Tongue (tissue), 2 donors: Measurements from ENCODE around the gene CENPF. TPM values are rescaled to one million over a fixed set of nuclear protein-coding genes. Genes with fewer than 3 reads are reported as not detected.
"Not testable (repeated sequence)": the region's sequence is repeated elsewhere in the genome, so short reads cannot be mapped to it uniquely, and the experiment has no call there.

Experiments used
- DNase-seq: peaks from one replicate; pipeline ENCODE4 v3.0.0-alpha.2; 2015
- total RNA-seq: library from RNA; depleted of rRNA; stranded (reverse); fragments of >200 nt; gene quantifications from one replicate; pipeline ENCODE4 v1.2.3, GENCODE V29; 2014

Gene CENPF
- total RNA-seq, 1 donor from 2014 or later, result 30.1 TPM

DNA sequence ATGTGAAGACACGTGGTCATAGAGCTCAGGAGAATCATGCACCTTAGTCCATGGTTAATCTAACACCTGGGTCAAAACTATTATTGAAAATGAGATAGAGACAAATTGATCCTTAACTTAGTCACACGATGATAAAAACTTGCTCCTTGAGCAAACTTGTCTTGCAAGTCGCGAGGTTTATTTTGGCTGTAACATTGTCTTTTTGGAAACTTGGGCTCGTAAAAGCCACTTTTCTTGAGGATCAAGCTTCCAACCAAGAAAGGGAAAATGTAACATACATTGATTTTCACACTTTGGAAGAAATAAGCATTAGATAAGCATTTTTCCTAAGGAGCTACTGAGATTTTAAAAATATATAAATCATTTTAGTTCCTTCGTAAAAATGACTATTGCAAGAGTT lies 19.9 kb upstream of the CENPF start:
- DNase-seq, result no peak

DNA sequence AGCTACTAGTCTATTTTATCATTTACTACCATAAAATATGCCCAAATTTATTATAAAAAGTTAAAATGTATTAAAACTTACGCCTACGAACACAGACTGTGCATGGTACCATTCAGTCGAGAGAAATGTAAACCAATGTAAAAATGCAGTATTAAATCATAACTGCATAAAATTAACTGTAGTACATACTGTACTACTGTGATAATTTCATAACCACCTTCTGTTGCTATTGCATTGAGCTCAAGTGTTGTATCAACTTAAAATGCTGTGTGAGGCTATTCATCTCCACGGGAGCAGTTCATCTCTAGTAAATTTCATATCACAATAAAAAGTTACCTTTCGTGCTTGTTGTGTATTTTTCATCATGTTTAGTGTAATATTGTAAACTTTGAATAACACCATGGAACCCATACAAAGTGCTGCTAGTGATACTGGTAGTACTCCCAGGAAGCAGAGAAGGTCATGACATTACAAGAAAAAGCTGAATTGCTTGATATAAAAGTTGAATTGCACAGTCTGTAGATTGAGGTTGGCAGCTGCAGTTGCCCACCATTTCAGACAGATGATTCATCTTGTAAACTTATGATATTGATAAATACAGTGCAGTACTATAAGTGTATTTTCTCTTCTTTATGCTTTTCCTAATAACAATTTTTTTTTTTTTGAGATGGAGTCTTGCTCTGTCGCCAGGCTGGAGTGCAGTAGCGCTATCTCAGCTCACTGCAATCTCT lies 19.0 kb upstream of the CENPF start:
- no peak for DNase-seq

DNA sequence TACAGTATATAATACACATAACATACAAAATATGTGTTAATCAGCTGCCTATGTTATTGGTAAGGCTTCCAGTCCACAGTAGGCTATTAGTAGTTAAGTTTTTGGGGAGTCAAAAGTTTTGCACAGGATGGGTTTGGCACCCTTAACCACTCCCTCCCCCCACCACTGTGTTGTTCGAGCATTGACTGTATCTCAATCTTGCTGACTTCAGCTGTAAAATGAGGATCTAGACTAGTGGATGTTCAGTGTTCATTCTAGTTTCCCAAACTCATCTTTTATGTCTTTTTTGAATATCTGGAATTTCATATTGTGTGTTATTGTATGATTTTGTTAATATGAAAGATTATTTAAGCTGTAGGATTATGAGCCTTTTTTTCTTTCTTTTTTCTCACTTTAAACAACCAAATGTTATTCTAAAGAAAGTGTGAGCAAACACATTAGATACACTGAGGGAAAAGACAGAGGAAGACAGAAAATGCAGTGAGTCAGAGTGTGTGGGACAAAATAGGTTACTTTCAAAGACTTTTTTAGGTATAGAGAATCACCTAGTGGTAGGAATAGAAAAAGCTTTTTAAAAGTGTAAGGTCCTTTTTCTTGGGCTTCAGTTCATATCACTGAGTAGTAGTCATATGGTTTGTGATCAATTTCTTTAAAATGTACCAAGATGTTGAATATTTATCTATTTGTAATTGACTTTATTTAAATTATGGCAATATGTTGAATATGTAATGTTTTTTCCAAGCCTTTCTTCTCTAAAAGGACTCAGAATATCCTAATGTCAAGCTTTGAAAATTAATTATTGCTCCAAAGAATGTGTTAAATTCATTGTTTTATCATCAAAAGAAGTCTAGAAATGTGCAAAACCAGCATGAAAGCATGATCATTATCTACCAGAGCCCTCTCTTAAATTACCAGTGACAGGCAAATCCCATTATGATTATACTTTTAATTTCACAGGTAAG lies 17.9 kb upstream of the CENPF start:
- peak; percentile 56 for DNase-seq

DNA sequence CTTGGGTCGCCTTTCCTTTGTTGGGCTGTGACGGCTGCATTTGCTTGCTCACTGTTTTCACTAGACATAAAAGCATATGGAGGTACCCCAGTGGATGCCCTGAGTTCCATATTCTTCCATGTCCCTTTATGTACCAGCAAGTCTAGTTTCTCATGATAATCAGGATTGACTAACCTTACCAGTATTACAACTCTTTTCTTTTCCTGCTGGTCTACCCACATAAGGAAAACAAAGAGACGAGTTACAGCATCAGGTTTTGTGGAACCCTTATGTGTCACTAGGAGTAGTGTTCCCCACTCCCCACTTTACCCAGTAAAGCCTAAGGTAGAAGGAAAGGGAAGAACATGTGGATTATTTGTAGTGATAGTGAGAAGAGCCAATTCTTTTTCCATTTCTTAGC lies 16.4 kb upstream of the CENPF start:
- no peak for DNase-seq

DNA sequence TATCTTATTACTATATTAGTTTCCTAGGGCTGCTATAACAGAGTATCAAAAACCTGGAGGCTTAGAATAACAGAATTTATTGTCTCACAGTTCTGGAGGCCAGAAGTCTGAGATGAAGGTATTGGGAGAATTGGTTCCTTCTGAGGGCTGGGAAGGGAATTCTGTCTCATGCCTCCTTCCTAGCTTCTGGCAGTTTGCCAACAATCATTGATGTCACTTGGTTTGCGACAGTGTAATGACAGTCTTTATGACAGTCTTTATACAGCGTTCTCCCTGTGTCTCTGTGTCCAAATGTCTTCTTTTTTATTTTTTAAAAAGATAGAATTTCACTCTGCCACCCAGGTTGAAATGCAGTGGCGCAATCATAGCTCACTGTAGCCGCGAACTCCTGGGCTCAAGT lies 15.8 kb upstream of the CENPF start:
- DNase-seq, result no peak

DNA sequence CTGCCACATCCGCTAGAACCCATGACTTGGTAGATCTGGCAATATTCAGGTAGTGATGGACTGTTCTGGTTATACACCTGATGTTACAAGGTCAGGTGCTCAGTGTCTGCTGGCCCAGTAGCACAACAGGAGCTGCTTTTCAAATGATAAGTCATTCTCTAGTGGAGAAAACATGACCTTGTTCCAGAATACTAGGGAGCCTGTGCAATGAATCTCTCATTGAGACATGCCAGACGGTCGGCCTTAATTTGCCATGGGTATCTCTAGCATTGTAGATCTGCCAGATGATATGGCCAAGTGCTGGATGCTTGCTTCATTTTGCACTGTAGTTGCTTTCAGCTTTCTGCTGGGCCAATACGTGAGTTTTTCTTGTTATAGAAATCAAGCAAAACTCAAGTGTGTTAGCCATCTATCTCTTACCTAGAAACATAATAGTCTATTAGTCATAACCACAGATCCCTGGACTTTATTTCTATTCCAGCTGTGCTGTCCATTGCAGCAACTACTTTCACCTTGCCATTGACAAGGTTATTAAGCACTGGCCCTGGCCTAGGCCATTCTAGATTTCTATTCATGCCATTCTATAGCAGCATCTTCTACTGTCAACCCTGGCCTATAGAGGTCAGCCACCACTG lies 13.9 kb upstream of the CENPF start:
- DNase-seq, result no peak

DNA sequence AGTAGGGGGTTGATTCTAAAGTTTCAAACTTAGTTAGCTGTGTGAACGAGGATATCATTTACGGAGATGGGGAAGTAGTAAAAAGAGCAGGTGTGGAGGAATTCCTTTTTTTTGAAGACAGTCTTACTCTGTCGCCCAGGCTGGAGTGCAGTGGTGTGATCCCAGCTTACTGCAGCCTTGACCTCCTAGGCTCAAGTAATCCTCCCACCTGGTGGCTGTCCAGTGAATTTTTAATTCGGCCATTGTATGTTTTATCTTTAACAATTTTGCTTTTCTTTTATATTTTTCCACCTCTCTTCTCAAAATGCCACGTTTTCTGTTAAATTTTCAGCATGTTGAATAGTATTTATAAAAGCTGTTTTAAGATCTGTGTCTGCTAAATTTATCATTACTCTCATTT lies 12.3 kb upstream of the CENPF start:
- DNase-seq, result no peak

DNA sequence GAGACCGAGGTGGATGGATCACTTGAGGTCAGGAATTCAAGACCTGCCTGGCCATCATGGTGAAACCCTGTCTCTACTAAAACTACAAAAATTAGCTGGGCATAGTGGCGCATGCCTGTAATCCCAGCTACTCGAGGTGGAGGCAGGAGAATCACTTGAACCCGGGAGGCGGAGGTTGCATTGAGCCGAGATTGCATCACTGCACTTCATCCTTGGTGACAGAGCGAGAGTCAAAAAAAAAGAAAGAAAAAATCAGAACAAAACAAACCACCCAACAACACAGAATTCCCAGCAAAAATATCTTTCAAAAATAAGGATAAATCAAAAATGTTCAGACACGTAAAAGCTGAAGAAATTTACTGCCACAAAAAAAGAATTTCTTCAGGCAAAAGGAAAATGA lies 11.1 kb upstream of the CENPF start:
- not testable (repeated sequence) for DNase-seq

DNA sequence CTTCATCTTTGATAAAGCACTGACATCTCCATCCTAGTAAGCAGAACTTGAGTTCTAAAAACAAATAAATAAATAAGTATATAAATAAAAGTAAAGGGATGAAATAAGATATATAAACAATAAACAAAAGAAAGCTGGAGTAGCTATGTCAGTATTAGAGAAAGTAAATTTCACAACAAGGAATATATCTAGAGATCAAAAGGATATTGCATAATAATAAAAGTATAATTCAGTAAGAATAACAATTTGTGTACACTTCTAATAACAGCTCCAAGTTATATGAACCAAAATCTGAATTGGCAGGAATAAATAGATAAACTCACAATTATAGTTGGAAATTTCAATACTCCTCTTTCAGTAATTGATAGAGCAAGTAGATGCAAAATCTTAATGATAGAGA lies 9.8 kb upstream of the CENPF start:
- DNase-seq, result no peak

DNA sequence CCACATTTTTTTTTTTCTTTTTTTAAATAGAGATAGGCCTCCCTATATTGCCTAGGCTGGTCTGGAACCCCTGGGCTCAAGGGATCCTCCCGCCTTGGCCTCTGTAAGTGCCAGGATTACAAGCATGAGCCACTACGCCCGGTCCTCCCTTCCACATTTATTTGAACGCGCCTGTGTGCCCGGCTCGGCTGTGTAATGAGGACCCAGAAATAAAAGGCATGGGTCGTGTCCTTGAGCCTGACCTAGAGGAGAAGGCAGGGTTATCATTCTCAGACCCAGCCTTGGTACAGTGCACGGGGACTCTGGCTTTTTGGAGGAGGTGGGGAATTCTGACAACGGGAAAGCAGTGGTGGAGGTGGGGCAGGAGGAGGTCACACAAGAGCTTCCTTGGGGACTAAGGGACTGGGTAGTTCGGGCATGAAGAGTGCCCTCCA lies 841 bp downstream of the CENPF start:
- DNase-seq, result peak; percentile 11

DNA sequence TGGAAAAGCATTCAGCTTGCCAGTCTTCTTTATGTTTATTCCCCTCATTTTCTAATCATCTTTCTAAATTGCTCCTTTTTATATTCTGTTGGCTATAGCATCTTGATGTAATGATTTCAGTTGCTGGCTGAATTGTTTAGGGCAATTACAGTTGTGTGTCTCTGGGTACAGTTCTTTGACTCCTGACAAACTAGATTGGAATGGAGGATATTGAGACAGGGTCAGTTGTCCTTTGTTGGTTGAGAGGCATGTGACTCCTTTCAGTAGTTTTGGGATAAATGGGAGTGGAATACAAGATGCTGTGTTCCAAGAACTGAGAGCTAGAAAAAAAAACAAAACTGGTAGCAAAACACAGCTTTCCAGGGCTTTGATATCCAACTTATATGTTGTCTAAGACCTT lies 1.5 kb downstream of the CENPF start:
- DNase-seq, result no peak

DNA sequence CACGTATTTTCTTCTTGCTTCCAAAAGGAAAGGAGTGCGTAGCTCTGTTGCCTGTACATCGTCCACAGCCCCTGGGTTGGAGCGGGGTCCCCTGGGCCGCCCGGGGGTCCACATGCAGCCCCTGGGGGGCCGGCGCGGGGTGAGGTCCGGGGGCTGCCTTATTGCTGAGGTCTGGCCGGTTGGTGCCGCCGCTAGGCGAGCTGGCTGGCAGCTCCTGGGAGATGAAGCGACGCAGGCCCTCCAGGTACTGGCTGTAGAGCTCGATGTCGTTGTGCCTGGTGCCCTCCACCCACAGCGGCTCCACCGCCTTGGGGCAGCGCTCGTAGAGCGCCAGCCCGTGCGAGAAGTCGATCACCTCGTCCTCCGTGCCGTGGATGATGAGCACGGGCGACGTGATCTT lies 2.5 kb downstream of the CENPF start:
- DNase-seq, result not testable (repeated sequence)

DNA sequence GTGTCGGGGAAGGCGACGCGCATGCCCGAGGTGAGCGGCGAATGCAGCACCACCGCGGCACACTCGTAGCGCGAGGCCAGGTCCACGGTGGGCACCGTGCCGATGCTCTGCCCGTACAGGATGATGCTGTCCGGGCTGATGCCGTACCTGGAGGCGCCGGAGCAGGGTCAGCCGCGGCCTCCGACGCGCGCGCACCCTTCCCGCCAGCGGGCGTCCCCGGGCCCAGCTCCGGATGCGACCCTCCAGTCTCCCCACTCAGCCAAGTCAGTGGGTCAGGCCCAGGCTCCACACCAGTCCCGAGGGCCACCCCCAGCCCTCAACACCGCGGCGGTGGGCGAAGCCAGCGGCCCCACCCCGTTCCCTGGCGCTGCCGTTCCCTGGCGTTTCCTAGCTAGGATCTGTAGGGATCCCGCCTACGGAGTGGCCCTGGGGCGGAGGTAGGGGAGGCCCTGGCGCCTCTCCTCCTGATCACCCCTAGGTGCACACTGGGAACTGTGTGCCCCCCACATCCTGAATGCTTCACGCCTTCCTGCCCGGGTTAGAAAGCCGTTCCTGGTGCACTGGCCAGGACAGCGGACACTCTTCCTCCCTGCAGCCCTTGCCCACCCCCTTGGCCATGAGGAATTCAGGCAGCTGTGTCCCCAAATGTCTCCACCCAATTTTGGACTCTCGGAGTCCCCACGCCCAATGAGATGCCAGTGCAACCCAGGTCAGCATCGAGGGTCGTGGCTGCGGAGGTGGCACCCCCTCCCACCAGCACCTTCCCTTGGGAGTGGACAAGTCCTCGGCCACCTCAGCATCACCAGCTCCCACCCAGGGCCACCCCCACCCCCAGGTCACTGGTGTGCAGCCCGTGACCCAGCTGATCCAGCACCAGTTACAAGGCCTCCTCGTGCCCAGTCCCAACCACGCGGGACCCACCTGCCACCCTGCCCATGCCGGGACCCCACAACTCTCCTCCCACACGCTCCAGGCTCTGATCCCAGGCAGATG lies 3.2 kb downstream of the CENPF start:
- not testable (repeated sequence) for DNase-seq

DNA sequence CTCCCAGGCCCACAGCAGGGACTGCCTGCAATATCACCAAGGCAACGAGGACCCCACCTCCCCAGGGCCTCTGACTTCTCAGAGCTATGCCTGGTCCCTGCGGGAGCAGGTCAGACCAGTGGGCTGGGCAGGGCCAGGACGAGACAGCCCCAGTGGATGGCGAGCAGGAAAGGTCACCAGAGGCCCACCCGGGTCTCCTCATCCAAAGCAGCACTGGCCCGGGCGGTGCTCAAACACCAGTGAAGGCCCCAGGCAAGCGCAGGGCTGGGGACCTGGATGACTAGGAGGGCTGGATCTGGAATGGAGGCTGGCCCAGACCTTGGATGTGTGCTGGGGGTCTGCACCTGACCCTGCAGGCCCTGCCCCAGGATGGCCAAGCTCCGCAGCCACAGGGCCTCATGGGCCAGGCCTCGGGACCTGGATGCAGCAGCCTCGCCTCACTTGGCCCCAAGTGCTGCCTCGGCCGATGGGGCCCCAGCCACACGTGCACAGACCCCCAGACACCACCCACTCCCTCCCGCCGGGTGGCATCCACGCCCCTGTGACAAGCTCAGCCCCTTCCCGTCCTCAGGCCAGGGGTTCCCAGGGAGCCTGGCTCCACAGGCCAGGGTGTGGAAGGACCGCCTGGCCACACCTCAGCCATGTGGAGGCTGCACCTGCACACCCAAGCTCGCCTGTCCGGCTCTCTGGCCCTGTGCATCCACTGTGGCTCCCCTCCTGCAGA lies 4.7 kb downstream of the CENPF start:
- DNase-seq, result not testable (repeated sequence)

DNA sequence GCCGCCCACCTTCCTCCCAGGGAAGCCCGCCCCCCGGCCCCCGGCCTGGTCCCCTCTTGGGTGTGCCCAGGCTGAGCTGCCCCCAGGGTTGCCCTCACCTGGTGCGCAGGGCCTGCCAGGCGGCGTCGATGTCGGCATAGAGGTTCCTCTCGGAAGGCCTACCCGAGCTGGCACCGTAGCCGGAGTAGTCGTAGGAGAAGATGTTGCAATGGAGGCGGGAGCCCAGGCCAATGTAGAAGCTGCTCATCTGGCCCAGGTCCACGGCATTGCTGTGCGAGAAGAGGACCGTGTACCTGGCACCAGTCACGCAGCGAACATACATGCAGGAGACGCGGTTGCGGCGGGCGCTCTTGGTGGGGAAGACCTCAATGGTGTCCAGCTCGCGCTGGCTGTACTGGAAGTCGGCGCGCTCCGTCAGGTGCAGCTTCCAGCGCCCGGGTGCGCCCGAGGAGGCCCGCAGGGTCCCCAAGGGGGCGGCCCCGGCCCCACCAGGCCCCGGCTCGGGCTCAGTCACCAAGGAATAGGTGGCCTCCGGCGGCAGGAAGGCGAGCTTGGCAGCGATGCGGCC lies 5.3 kb downstream of the CENPF start:
- not testable (repeated sequence) for DNase-seq

DNA sequence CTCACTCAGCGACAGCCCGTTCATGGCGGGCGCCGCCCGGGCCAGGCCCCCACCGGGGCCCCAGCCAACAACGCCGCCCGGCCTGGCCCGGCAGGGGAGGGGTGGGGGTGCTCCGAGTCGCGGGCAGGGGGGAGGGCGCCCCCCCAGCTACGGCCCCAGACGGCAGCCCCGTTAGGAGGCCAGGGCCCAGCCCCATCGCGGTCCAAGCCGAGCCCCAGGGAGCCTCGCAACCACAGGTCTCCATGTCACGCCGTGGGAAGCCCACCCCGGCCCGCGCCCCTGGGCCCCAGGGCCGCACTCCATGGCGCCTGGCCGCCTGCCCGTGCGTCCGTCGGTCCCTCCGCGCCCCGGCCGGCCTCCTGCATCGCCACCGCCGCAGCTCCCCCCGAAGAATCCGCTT lies 5.8 kb downstream of the CENPF start:
- DNase-seq, result not testable (repeated sequence)

DNA sequence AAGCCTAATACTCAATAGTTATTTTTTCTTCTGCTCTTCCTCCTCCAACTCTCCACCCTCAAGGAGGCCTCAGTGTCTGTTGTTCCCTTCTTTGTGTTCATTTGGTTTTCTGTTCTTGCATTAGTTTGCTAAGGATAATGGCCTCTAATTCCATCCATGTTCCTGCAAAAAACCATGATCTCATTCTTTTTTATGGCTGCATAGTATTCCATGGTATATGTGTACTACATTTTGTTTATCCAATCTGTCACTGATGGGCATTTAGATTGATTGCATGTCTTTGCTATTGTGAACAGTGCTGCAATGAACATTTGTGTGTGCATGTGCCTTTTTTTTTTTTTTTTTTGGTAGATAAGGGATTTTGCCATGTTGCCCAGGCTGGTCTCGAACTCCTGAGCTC lies 6.7 kb downstream of the CENPF start:
- DNase-seq, result no peak

DNA sequence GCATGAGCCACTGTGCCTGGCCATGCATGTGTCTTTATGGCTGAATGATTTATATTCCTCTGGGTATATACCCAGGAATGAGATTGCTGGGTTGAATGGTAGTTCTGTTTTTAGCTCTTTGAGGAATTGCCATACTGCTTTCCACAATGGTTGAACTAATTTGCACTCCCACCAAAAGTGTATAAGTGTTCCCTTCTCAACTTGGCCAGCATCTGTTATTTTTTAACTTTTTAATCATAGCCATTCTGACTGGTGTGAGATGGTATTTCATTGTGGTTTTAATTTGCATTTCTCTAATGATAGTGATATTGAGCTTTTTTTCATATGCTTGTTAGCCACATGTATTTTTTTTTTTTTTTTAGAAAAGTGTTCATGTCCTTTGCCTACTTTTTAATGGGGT lies 7.1 kb downstream of the CENPF start:
- not testable (repeated sequence) for DNase-seq

DNA sequence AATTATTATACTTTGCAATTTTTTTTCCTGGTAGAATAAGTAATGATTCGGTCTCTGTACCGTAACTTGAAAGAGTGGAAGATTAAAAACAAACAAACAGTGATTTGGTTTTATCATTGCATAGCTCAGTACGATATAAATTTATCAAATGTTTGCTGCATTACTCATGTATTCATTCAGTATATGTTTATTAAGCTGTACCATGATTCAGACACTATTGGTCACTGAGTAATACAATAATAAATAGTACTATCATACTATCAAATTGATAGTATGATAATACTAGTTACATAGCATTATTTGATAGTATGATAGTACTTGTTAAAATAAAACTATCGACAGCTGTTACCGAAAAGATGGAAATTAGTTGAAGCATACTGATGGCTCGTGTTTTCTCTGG lies 12.1 kb downstream of the CENPF start:
- no peak for DNase-seq

DNA sequence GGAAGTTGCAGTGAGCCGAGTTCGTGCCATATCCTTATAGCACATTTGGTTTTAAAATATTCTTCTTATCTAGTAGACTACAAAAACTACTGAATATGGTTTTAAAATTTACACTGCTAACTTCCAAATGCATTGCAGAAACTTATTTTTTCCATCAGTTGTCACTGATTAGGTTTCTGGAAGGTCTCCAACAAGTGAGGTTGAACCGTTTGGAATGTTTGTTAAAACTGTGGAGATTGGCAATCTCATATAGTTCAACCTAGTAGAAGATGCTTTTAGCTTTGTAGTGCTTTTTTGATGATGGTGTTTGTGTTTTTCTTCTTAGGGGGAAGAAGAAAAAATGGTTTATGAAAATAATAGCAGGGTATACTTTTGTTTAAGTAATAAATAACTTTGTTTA lies 12.9 kb downstream of the CENPF start:
- DNase-seq, result no peak

DNA sequence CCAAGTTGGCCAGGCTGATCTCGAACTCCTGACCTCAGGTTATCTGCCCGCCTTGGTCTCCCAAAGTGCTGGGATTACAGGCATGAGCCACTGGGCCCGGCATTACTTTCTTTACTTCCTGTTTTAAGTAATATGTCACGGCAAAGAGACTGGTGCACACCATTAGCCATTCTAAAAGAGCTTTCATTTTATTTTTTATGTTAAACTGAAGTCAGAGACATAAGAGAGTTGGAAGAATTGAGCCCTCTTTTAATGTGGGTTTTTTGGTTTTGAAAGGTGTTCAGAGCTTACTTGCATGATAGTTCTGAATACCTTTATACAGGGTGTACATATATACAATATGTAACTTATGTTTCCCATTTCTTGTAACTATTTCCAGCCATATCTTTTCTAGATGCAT lies 14.3 kb downstream of the CENPF start:
- no peak for DNase-seq
